ENCODE measurements around the gene LMBRD1. TPM values are rescaled to one million over a fixed set of nuclear protein-coding genes. Genes with fewer than 3 reads are reported as not detected.

The LMBRD1 gene
- total RNA-seq, 1 experiment from 2014 or later = 20.7 TPM

GRCh38 chr6:69817358-69817757 is 20.5 kb upstream of the LMBRD1 start:
- TF ChIP-seq CTCF (IDR thresholded peaks at IDR 0.05; ENCODE audit: unreplicated experiment) = no peak
- Mint-ChIP-seq H3K36me3 (ENCODE audit: insufficient read depth, unreplicated experiment) (no peaks in the 10 kb centered on the region), H3K9me3 (ENCODE audit: unreplicated experiment) (no peaks in the 10 kb centered on the region), H3K4me3 (ENCODE audit: unreplicated experiment) (no peak overlapping the region), H3K27me3 (ENCODE audit: insufficient read depth, unreplicated experiment) (peaks cover 41% of the 10 kb centered on the region), H3K27ac (ENCODE audit: low read depth, unreplicated experiment) (no peak overlapping the region), H3K4me1 (ENCODE audit: insufficient read depth, unreplicated experiment) (no peaks in the 10 kb centered on the region)
- intact Hi-C loops (cut with micrococcal nuclease) = no loop called here
- BruUV-seq (replicated peaks) = no TSS peak
- CTCF ChIA-PET = no interaction called here
- DNase-seq (ENCODE audit: unreplicated experiment) = no peak
- POLR2A ChIA-PET = no interaction called here

GRCh38 chr6:69816569-69816968 is 19.8 kb upstream of the LMBRD1 start:
- H3K36me3 Mint-ChIP-seq (ENCODE audit: insufficient read depth, unreplicated experiment) = no peaks in the 10 kb centered on the region
- ChIA-PET CTCF (interaction anchor here (0.7 kb wide), 1 partner anchor 1290 kb away, joined by 3 read pairs; no protein-coding TSS in a partner anchor), POLR2A (interaction anchor here (1.4 kb wide), 1 partner anchor 19 kb away, joined by 3 read pairs; no protein-coding TSS in a partner anchor)
- H3K27me3 Mint-ChIP-seq (ENCODE audit: insufficient read depth, unreplicated experiment) = peaks cover 49% of the 10 kb centered on the region
- BruUV-seq (replicated peaks) = no TSS peak
- intact Hi-C loops (cut with micrococcal nuclease) = no loop called here
- no peak for TF ChIP-seq CTCF (IDR thresholded peaks at IDR 0.05; ENCODE audit: unreplicated experiment)
- H3K27ac Mint-ChIP-seq (ENCODE audit: low read depth, unreplicated experiment) = no peak overlapping the region
- H3K4me1 Mint-ChIP-seq (ENCODE audit: insufficient read depth, unreplicated experiment) = no peaks in the 10 kb centered on the region
- no peaks in the 10 kb centered on the region for H3K9me3 Mint-ChIP-seq (ENCODE audit: unreplicated experiment)
- H3K4me3 Mint-ChIP-seq (ENCODE audit: unreplicated experiment) = no peak overlapping the region
- DNase-seq (ENCODE audit: unreplicated experiment) = no peak

GRCh38 chr6:69816026-69816425 is 19.2 kb upstream of the LMBRD1 start:
- Mint-ChIP-seq H3K27ac (ENCODE audit: low read depth, unreplicated experiment) (no peak overlapping the region), H3K4me1 (ENCODE audit: insufficient read depth, unreplicated experiment) (no peaks in the 10 kb centered on the region), H3K36me3 (ENCODE audit: insufficient read depth, unreplicated experiment) (no peaks in the 10 kb centered on the region), H3K27me3 (ENCODE audit: insufficient read depth, unreplicated experiment) (peaks cover 55% of the 10 kb centered on the region), H3K4me3 (ENCODE audit: unreplicated experiment) (no peak overlapping the region), H3K9me3 (ENCODE audit: unreplicated experiment) (no peaks in the 10 kb centered on the region)
- ChIA-PET POLR2A (interaction anchor here (1.4 kb wide), 1 partner anchor 19 kb away, joined by 3 read pairs; no protein-coding TSS in a partner anchor), CTCF (interaction anchor here (0.6 kb wide), 1 partner anchor 31 kb away, joined by 4 read pairs; no protein-coding TSS in a partner anchor)
- no peak for TF ChIP-seq CTCF (IDR thresholded peaks at IDR 0.05; ENCODE audit: unreplicated experiment)
- DNase-seq (ENCODE audit: unreplicated experiment) = no peak
- no TSS peak for BruUV-seq (replicated peaks)
- intact Hi-C loops (cut with micrococcal nuclease) = no loop called here

GRCh38 chr6:69813508-69813907 is 16.7 kb upstream of the LMBRD1 start:
- Mint-ChIP-seq H3K9me3 (ENCODE audit: unreplicated experiment) (no peaks in the 10 kb centered on the region), H3K4me3 (ENCODE audit: unreplicated experiment) (no peak overlapping the region), H3K36me3 (ENCODE audit: insufficient read depth, unreplicated experiment) (no peaks in the 10 kb centered on the region), H3K27me3 (ENCODE audit: insufficient read depth, unreplicated experiment) (peaks cover 76% of the 10 kb centered on the region), H3K27ac (ENCODE audit: low read depth, unreplicated experiment) (no peak overlapping the region), H3K4me1 (ENCODE audit: insufficient read depth, unreplicated experiment) (no peaks in the 10 kb centered on the region)
- POLR2A ChIA-PET = no interaction called here
- no peak for TF ChIP-seq CTCF (IDR thresholded peaks at IDR 0.05; ENCODE audit: unreplicated experiment)
- intact Hi-C loops (cut with micrococcal nuclease) = no loop called here
- CTCF ChIA-PET = interaction anchor here (0.7 kb wide), 1 partner anchor 16 kb away, joined by 3 read pairs; no protein-coding TSS in a partner anchor
- DNase-seq (ENCODE audit: unreplicated experiment) = no peak
- BruUV-seq (replicated peaks) = no TSS peak
